Panc1 (cell line): ENCODE measurements around the gene RLIM. TPM values are rescaled to one million over a fixed set of nuclear protein-coding genes. Genes with fewer than 3 reads are reported as not detected.

Experiments used
- ATAC-seq: fragments of 200-7000 bp; cut with Tn5 transposase; 2 replicates; pipeline ENCODE4 v1.9.1; 2020; ENCODE audit warnings: mild to moderate bottlenecking, moderate library complexity
- BruUV-seq: library from RNA; stranded (reverse); fragments of 400-500 nt; replicated peaks from 2 replicates; lab custom pipeline; 2021; lab: Mats Ljungman, UMichigan
- CTCF ChIA-PET: fragments of 300-600 bp; sonication (Branson Sonifier 250); formaldehyde crosslinking; loops from one replicate; lab custom pipeline; 2022; ENCODE audit warnings: antibody characterized with exemption; lab: Charles Lee
- POLR2A ChIA-PET: fragments of 300-600 bp; sonication (Branson Sonifier 250); formaldehyde crosslinking; loops from one replicate; lab custom pipeline; 2022; ENCODE audit warnings: antibody characterized with exemption; lab: Charles Lee
- DNase-seq: peaks from one replicate; pipeline ENCODE4 v3.0.0-alpha.2; 2010; ENCODE audit warnings: low read depth, low spot score
- H3K27ac ChIP-seq: 2 replicates; pipeline ENCODE4 v1.5.1; 2011; ENCODE audit warnings: mild to moderate bottlenecking, low read length, inconsistent platforms
- H3K27me3 ChIP-seq: fragments of 200-500 bp; sonication (Bioruptor generic); 2 replicates; pipeline ENCODE4 v1.6.0; 2014; ENCODE audit warnings: low read length, inconsistent platforms; ENCODE audit not compliant: control insufficient read depth, insufficient read depth
- H3K36me3 ChIP-seq: fragments of 200-500 bp; sonication (Bioruptor generic); 2 replicates; pipeline ENCODE4 v1.5.1; 2014; ENCODE audit warnings: inconsistent platforms, mild to moderate bottlenecking, low read length, moderate library complexity; ENCODE audit not compliant: control insufficient read depth, insufficient read depth
- H3K4me1 ChIP-seq: 2 replicates; pipeline ENCODE4 v1.5.1; 2011; ENCODE audit warnings: inconsistent platforms, mild to moderate bottlenecking, low read length, moderate library complexity; ENCODE audit not compliant: control insufficient read depth, insufficient read depth
- H3K4me3 ChIP-seq, 2 experiments: 2 replicates each; pipeline ENCODE4 v1.5.1; 2011 to 2012; ENCODE audit warnings: low read depth in 2 of 2, low read length in 2 of 2, mild to moderate bottlenecking in 2 of 2, inconsistent platforms in 1 of 2, moderate library complexity in 1 of 2
- H3K9me3 ChIP-seq: fragments of 200-500 bp; sonication (Bioruptor generic); 2 replicates; pipeline ENCODE4 v1.5.1; 2014; ENCODE audit warnings: low read depth, mild to moderate bottlenecking, inconsistent platforms, low read length, moderate library complexity; ENCODE audit not compliant: control insufficient read depth, insufficient read depth
- POLR2AphosphoS5 ChIP-seq: IDR thresholded peaks from 2 replicates; pipeline ENCODE4 v1.6.1; 2012; ENCODE audit warnings: mild to moderate bottlenecking, low read depth, low read length, moderate library complexity
- REST ChIP-seq, 2 experiments: IDR thresholded peaks; 2 replicates each; pipeline ENCODE4 v1.6.1; 2011 to 2012; ENCODE audit warnings: low read depth in 2 of 2, control low read depth in 1 of 2, low read length in 1 of 2, mild to moderate bottlenecking in 1 of 2, moderate library complexity in 1 of 2; ENCODE audit not compliant: insufficient read depth in 1 of 2
- SIN3A ChIP-seq: IDR thresholded peaks from 2 replicates; pipeline ENCODE4 v1.6.1; 2012; ENCODE audit warnings: low read depth, mild to moderate bottlenecking, low read length, moderate library complexity, borderline replicate concordance; ENCODE audit not compliant: insufficient read depth
- TCF7L2 ChIP-seq: IDR thresholded peaks from 2 replicates; pipeline ENCODE4 v1.6.1; 2011; ENCODE audit warnings: mild to moderate bottlenecking, low read depth, low read length, inconsistent platforms
- in situ Hi-C: cut with HindIII; loops from 2 replicates; pipeline ENCODE4 v1.10.0; 2016; ENCODE audit warnings: low sequenced_read_pairs, low pct_unique_long_range_greater_than_20kb
- intact Hi-C: fragments of 100-400 bp; cut with micrococcal nuclease; formaldehyde crosslinking; loops from one replicate; pipeline ENCODE4 v1.10.0; 2022; ENCODE audit not compliant: unreplicated experiment
- total RNA-seq: library from RNA; stranded (reverse); gene quantifications from one replicate; pipeline ENCODE4 v1.2.1, GENCODE V29; 2021; ENCODE audit not compliant: unreplicated experiment
- TF ChIP-seq, protein P1 (sequence below): fragments of 450-650 bp; IDR thresholded peaks from 2 replicates; pipeline ENCODE4 v1.5.1; 2017; ENCODE audit warnings: mild to moderate bottlenecking

Gene RLIM
- total RNA-seq, 1 experiment from 2014 or later, result 50.6 TPM

GRCh38 chrX:74545880-74546523 is 68.4 kb downstream of the RLIM start:
- Histone ChIP-seq H3K4me1 (no peaks in the 10 kb centered on the region), H3K4me3 (no peak overlapping the region), H3K36me3 (no peaks in the 10 kb centered on the region), H3K9me3 (no peaks in the 10 kb centered on the region), H3K27me3 (no peaks in the 10 kb centered on the region), H3K27ac (no peak overlapping the region)
- TF ChIP-seq REST (IDR thresholded peaks at IDR 0.05; ENCODE audit: insufficient read depth in 1 of 2, low read depth in 2 of 2, low read length in 1 of 2), result no peak
- TF ChIP-seq SIN3A, result no peak
- TF ChIP-seq, protein P1, sequence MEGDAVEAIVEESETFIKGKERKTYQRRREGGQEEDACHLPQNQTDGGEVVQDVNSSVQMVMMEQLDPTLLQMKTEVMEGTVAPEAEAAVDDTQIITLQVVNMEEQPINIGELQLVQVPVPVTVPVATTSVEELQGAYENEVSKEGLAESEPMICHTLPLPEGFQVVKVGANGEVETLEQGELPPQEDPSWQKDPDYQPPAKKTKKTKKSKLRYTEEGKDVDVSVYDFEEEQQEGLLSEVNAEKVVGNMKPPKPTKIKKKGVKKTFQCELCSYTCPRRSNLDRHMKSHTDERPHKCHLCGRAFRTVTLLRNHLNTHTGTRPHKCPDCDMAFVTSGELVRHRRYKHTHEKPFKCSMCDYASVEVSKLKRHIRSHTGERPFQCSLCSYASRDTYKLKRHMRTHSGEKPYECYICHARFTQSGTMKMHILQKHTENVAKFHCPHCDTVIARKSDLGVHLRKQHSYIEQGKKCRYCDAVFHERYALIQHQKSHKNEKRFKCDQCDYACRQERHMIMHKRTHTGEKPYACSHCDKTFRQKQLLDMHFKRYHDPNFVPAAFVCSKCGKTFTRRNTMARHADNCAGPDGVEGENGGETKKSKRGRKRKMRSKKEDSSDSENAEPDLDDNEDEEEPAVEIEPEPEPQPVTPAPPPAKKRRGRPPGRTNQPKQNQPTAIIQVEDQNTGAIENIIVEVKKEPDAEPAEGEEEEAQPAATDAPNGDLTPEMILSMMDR, result no peak
- no peak for TF ChIP-seq TCF7L2
- TF ChIP-seq POLR2AphosphoS5, result no peak
- BruUV-seq, result no TSS peak
- intact Hi-C loops (no loop called here), in situ Hi-C loops (no loop called here)
- CTCF ChIA-PET, result interaction anchor here (0.8 kb wide), 1 partner anchor 162 kb away, joined by 3 read pairs; no protein-coding TSS in a partner anchor
- POLR2A ChIA-PET, result no interaction called here
- no peak for DNase-seq
- no peak for ATAC-seq

DNA sequence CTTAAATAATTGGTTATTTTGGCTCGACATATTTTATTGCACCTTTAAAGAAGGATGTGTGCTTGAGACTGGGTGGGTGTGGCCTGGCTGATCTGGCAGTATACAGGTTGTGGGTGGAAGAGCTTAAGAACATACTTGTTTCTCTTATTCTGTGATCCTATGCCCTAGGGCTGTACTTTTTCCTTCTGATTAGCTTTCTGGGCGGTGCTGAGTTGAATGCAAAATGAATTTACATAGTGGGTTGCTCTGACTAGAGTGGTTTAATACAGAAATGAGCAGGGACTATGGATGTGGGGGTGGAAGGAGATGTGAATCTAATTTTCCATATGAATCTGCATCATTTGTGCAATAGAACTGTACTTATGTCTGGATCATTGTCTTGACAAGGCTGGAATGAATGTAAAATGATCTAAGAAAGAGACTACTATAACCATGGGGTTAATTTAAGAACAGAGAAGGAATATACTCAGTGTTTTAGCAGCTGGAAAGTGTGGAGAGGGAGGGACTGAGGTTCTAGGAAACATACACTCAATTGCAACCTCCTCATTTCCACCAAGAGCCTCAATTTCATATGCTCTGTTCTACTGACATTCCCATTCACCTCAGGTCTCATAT is 73.7 kb downstream of the RLIM start:
- CTCF ChIA-PET, result no interaction called here
- TF ChIP-seq TCF7L2, result no peak
- no peak for TF ChIP-seq SIN3A
- no peak for TF ChIP-seq POLR2AphosphoS5
- no peak for TF ChIP-seq REST (IDR thresholded peaks at IDR 0.05; ENCODE audit: insufficient read depth in 1 of 2, low read depth in 2 of 2, low read length in 1 of 2)
- TF ChIP-seq, protein P1, result no peak
- Histone ChIP-seq H3K27me3 (no peaks in the 10 kb centered on the region), H3K4me3 (no peak overlapping the region), H3K9me3 (no peaks in the 10 kb centered on the region), H3K27ac (no peak overlapping the region), H3K4me1 (0 out of 2 replicates have a peak, but pooled peaks cover 2% of the 10 kb centered on the region), H3K36me3 (no peaks in the 10 kb centered on the region)
- DNase-seq (no peak), ATAC-seq (no peak)
- in situ Hi-C loops, result no loop called here
- no TSS peak for BruUV-seq
- intact Hi-C loops, result no loop called here
- POLR2A ChIA-PET, result no interaction called here
